HG03457 (cell line): ENCODE results near the gene IFNA8.
"Not testable (repeated sequence)": the region's sequence is repeated elsewhere in the genome, so short reads cannot be mapped to it uniquely, and the experiment has no call there.

Experiments
- ATAC-seq: cut with Tn5 transposase; IDR thresholded peaks from one replicate; pipeline ENCODE4 v1.9.1; 2021; ENCODE audit warnings: moderate number of reproducible peaks; ENCODE audit not compliant: unreplicated experiment

Gene IFNA8

DNA sequence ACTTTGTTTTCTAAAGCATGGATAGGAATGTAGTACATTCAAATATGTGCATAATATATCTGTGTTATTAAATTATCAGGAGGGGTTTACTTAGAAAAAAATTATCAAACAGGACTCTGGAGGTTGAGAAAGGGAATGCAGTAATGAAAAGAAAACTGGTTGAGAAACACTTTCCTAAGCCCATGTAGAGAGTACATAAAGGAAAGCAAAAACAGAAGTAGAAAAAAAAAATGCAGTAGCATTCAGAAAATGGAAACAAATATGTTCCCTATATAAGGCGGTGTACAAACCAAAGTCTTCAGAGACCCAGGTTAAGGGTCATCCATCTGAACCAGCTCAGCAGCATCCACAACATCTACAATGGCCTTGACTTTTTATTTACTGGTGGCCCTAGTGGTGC, at the start of gene IFNA8:
Gene IFNA8 (plus strand): TSS at position 301 of the 400 bp plus-strand sequence. CDS start 60 bp downstream, at position 361.
- ATAC-seq: no peak

DNA sequence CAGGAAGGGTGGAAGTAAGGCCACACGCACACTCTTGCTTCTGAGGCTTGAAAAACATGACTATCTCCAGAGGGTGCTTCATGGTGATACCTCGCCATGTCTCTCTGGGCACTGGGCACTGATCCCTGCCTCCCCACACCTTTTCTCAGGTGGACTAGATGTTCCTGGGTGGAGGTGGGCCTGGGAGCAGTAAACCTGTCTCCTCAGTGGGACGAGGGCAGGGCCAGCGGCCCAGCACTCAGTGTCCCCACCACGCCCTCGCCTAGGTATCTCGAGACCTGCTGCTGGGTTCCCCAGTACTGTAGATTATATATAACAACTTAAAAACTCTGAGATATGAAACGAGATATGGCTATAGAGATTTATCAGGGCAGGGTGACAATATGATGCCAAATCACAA, 46.6 kb upstream of the IFNA8 start:
- ATAC-seq: no peak

DNA sequence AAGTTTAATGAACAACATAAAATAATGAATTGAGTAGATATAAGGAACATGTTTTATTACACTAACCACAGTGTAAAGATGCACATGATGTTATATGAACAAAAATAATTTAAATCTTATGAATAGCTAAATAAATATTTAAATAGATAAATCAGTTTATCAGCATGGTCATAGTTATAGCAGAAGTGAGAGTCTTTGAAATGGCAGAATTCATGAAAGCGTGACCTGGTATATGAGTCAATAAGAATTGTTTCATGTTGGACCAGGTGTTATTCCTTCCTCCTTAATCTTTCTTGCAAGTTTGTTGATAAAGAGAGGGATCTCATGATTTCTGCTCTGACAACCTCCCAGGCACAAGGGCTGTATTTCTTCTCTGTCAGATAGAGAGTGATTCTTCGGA, 41.7 kb upstream of the IFNA8 start:
- peak; percentile 64 for ATAC-seq

DNA sequence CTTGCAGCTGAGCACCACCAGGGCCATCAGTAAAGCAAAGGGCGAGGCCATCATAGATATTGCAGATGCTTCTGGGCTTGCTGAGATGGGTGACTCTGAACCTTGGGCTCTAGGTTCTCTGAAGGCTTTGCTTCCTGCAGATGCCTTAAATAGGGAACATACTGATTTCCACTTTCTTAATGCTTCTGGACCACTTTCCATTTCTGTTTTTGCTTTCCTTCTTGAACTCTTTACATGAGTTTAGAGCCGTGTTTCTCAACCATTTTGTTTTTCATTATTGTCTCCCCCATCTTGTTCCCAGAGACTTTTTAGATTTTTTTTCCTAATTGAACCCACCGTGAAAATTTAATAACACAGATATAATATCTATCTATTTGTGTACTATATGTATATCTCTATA, 41.0 kb upstream of the IFNA8 start, which contains the start of gene IFNA13:
Gene IFNA13 (minus strand): TSS at position 101 of the 400 bp plus-strand sequence. CDS start 47 bp downstream, at position 54.
- no peak for ATAC-seq

DNA sequence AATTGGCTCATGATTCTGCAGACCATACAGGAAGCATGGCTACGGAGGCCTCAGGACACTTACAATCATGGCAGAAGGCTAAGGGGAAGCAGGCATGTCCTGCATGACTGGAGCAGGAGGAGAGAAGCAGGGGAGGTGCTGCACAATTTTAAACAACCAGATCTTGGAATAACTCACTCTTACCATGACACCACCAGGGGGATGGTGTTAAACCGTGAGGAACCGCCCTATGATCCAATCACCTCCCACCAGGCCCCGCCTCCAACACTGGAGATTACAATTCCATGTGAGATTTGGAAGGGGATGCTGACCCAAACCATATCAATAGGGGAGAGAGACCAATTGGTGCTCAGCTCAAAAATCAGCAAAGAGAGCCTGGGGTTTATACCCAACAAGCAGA, 37.5 kb upstream of the IFNA8 start:
- not testable (repeated sequence) for ATAC-seq

GRCh38 chr9:21381448-21382339, 27.2 kb upstream of the IFNA8 start:
- ATAC-seq: peak; percentile 93

DNA sequence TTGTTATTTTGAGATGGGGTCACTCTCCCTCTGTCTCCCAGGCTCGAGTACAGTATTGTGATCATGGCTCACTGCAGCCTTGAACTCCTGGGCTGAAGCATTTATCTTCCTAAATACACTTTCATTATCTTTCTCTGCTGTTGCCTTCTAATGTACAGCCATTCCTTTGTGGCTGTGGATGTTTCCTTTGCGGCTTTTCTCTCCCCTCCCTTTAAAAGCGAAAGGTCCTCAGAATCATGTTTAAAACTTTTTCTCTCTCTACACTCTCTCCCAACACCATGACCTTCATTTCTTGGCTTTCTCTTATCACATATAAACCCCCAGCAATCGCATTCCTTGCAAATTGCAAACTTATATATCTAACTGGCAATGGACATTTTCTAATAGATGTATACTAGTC, 25.3 kb upstream of the IFNA8 start:
- no peak for ATAC-seq

- no peak for ATAC-seq
Measured at GRCh38 chr9:21385131-21385670, 23.7 kb upstream of the IFNA8 start, which contains the start of gene IFNA2. Gene IFNA2, minus strand, starts transcription at chr9:21385398. Its CDS starts 69 bp downstream, at chr9:21385329.

DNA sequence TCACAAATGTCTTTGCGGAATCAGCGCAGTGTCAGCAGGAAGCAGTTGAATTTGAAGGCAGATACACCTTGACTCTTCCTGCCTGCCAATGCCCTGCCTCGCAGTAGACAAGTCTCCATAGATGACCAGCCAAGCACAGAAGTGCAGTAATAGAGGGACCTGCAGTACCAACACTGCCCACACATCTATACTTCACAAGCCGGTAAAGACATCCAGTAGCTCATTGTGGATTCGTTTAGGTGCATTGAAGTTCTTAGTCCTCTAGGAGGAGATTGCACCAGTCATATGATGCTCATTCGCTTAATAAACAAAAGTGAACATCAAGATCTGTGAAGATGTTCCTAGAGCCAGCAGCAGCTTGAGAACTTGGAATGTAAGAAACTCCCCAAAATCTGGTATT, 16.6 kb upstream of the IFNA8 start:
- peak; percentile 87 for ATAC-seq

DNA sequence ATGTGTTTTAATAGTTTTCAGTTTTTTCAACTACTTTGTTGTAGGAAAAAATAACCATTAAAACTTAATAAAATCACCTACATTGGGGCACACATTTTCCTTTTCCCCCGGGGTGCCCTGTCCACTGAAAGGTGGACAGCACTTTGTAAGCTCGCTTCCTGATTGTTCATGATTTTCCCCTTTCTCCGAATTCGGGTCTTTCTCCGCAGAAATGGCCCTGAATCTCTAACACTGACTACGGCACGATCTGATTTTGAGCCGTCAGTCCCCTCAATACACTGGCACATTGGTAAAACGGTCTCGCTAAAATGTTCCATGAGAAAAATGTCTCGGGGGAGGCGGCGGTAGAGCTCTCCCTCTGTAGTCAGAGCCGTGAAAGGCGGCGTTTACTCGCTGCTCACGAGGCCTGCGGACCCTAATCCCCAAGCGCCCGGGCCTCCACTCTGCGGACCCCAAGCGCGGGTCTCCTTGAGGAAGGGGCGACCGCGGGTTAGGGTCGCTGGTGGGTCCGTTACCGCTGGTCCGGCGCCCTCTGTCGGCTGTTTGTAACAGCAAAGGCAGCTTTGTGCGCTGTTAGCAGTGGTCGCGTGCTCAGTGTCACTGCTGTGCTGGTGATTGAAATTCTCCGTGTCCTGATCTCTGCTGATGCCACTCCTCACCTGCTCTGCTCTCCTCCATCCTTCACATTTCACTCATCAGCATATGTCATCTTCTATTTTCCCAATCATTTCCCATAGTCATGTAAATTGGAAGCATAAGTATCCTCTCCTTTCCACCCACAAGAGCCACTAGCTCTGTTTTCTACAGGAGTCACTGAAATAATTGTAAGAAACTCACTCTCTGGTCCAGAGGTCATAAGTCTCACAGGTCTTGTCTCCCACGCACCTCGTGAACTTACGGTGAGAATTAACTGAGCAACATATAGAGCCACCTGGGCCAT, 12.9 kb upstream of the IFNA8 start:
- no peak for ATAC-seq

- ATAC-seq: no peak
Measured at GRCh38 chr9:21398955-21399489, 9.9 kb upstream of the IFNA8 start.

GRCh38 chr9:21399956-21400355, 9.0 kb upstream of the IFNA8 start:
- no peak for ATAC-seq

GRCh38 chr9:21402386-21403251, 6.3 kb upstream of the IFNA8 start:
- no peak for ATAC-seq

GRCh38 chr9:21404146-21404545, 4.8 kb upstream of the IFNA8 start:
- no peak for ATAC-seq

- no peak for ATAC-seq
Measured at GRCh38 chr9:21412107-21412506, 3.2 kb downstream of the IFNA8 start.

GRCh38 chr9:21413151-21413550, 4.2 kb downstream of the IFNA8 start:
- ATAC-seq: no peak

- ATAC-seq: no peak
Measured at GRCh38 chr9:21413624-21414023, 4.7 kb downstream of the IFNA8 start.

DNA sequence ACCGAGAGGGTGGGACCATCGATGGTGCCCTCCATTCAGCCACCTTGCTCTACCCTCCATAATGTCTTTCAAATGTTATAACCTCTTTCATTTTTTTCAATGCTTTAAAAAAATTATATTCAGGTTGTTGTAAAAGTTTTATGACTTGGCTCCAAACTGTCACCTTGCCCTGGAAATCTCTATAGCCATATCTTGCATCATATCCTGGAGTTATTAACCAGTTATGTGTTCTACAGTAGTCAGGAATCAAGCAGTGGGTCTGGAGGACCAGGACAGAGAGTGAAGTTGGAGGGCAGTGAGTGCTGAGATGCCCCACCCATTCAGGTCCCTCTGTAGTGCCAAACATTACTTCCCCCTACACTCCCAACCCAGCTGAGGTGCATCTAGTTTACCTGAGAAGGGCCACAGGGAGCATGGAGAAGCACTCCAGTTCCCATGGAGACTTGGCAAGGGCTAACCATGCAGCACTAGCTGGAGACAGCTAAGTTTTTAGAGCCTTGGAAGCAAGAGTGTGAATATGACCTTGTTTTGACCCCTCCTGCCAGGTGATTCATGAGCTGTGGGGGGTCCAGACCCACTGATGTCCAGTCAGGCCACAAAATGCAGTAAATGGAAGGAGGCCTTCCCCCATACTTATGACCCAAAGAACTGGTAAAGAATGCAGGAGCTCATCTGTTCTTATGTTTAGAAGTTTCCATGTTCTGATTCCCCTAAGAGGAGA, 5.5 kb downstream of the IFNA8 start:
- no peak for ATAC-seq
